ENCODE measurements around the gene MED15. TPM values are rescaled to one million over a fixed set of nuclear protein-coding genes. Genes with fewer than 3 reads are reported as not detected.
"Not testable (repeated sequence)": the region's sequence is repeated elsewhere in the genome, so short reads cannot be mapped to it uniquely, and the experiment has no call there.

MED15 gene
- polyA plus RNA-seq, 1 donor, result 52.4 TPM

DNA sequence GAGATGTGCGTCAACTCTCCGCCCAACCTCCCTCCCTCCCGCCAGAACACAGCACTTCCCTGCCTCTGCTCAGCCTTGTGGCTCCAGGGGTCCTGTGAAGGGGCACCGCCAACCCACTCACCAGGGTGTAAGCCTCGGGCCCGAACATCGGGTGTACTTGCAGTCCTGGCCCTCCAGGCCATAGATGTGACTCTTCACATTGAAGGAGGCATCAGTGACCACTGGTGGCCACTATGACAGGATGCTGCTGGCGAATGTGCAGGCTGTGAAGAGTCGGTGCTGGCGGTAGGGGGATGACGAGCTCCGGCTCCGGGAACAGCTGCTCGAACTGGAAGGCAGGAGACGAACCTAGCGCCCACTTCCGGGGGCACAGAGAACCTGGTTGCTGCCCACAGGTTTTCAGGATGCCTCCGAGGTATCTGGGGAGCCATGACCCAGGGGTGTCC, 97.4 kb downstream of the MED15 start:
- DNase-seq, result no peak

DNA sequence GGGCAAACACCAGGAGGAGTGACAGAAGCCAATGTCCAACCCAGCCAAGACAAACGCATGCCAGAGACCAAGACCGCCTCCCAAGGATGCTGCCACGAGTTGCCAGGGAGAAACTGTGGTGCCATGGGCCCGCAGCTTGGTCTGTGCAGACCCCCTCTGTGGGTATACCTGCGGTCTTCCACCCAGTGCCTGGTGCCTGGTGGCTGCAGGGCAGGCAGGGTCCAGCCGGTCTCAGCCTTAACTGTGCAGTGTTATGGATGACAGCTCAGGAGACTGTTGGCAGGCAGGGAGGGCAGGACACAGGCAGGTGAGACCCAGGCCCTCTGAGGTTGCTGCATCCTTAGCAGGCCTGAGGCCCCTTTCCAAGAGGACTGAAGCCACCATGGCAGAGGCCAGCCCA, 97.9 kb downstream of the MED15 start:
- no peak for DNase-seq

DNA sequence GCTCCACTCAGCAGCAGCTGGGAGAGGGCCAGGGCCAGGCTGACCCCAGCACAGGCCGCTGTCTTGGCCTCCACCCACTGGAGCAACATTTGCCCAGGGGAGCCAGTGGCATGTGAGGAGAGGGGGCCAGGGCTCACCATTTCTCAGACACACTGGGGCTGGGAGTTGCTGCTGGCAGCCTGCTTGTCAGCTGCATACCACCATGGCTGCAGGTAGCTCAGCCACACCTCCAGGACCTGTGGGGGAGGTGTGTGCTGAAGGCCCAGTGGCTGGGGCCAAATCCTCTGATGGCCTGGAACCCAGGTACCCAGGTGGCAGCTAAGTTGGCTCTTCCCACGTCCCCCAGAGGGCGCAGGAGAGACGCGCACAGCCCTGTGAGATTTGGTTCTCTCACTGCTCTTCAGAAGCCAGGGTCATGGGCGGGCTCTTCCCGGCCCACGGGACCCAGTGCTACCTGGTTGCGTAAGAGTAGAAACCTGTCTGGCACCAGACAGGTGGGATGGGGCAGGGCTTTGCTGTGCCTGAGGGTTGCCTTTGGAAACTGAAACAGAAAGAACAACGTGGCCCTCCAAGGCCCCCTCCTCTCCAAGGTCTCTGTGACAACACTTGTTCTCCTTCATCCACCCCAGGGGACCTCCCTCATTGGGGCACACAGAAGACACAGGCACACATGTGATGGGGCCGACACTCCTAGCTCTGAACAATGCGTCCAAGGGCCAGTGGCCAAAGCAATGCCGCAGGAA, 98.8 kb downstream of the MED15 start:
- no peak for DNase-seq

DNA sequence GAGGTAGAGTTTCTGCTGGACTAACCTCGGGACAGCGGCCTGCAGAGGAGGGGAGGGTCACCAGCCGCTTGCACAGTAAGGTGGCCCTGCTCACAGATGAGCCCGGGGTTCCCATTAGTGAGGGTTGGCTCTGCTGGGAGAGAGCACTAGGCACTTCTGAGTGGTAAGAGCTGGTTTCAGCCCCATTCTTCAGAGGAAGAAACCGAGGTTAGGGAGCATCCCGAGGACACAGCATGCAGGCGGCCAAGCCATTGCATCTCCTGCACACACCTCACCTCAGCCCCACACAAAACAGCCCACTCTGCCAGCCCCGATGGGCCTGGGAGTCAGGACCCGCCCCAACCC, 99.3 kb downstream of the MED15 start:
- no peak for DNase-seq

DNA sequence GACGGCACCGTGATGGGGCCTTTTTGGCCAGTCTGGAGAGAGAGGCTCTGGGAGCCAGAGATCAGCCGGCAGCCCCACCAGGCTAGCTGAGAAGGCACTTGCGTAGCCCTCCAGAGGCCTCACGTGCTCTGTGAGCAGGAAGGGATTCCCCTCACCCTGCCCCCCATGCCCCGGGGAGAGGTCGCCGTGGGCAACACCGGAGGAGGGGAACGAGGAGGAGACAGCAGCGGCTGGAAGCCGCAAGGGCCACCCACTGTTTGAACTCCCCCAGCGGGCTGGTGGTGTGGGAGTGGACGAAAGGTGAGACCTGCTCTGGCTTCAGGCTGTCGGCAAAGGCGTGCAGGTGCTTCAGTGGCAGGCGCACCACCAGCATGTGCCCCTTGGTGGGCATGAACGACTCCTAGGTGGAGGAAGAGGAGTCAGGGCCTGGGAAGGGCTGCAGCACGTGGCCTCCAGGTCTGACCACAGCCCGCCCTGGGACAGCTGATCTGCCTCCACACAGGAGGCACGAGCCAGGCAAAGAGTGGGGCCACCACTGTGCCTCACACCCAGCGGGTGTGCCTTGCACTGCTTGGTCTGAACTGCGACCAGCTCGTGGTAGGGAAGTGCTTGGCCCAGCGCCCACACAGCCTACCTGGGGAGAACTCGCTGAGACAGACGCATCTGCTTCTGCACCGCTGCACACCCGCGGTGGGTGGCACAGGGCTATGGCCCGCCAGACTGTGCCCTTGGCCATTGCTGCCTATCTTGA, 99.9 kb downstream of the MED15 start:
- DNase-seq, result no peak

DNA sequence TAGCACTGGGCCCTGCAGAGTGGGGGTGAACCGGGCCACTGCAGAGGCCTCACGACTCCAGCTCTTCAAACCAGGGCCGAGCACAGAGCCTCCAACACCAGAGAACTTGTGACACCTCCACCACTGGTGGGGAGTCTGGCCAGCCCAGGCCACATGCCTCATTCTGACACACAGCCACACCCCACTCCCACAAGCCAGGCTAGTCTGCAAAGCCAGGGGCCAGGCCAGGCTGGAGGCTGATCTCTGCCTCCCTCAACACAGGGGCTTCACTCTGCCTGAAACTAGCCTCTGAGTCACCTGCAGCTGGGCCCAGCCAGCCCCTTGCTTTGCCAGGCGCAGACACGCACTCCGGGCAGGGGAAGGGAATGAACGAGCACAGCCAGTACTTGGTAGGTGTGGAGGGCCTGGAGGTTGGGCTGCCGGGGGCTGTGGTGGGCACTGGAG, 102.9 kb downstream of the MED15 start:
- DNase-seq, result no peak

DNA sequence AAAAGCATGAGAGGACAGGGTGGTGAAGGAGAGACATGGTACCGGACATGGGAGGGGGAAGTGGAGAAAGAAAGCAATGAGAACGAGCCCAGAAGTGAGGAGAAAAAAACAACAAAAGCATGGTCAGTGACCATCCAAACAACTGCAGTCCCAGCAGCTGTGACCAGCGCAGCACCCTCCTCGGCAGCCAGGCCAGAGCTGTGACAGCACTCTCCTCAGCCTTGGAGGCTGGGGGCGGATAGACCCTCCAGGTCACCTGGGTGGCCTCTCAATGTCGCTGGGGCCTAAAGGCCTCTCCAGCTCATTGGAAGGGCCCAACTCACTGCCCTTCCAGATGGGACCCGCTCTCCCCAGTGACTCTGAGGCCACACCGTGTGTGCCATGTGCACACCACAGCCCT, 103.3 kb downstream of the MED15 start:
- DNase-seq, result no peak

DNA sequence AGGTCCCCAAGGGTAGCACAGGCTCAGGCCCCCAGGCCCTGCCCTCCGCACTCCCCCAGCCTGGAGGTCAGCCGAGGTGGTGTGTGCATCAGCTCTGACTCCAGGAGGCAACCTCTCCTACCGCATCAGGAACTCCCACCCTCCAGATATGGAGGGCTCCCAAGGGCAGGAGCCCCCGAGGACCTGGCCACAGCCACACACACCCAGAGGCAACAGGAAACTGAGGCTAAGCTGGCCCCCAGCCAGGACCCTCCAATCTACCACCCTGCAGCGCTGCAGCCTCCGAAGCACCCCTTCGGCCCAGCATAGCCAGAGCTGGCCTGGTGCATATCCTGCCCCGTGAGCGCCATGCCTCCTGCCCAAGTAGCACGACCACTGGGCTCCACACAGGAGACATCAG, 104.0 kb downstream of the MED15 start:
- DNase-seq, result no peak

DNA sequence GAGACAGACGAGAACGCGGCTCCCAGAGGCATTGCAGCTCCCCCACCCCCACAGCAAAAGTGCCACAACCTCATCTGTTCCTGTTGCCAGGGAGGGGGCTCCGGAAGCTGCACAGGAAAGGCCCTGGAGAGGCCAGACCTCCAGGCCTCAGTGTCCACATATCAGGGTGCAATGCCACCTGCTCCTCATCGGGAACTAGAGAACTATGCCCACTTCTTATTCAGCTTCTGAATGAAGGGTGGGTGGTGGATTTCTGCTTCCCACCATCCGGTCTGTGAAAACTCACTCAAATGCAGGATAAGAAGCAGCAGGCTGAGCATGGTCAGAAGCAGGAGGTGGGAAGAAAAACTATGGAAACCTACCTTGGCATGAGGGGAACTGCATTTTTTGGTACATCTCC, 105.9 kb downstream of the MED15 start:
- no peak for DNase-seq

DNA sequence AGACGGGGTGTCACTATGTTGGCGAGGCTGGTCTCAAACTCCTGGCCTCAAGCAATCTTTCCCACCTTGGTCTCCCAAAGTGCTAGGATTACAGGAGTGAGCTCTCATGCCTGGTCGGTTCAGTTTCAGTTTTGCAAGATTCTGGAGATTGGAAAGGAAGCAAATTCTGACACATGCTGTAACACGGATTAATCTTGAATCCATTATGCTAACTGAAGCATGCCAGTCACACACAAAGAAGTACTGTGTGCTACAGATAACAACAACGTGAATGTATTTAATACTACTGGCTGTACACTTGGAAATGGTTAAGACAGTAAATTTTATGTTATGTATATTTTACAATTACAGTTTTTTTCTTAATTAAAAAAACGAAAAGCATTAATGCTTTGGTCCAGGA, 107.6 kb downstream of the MED15 start:
- no peak for DNase-seq

DNA sequence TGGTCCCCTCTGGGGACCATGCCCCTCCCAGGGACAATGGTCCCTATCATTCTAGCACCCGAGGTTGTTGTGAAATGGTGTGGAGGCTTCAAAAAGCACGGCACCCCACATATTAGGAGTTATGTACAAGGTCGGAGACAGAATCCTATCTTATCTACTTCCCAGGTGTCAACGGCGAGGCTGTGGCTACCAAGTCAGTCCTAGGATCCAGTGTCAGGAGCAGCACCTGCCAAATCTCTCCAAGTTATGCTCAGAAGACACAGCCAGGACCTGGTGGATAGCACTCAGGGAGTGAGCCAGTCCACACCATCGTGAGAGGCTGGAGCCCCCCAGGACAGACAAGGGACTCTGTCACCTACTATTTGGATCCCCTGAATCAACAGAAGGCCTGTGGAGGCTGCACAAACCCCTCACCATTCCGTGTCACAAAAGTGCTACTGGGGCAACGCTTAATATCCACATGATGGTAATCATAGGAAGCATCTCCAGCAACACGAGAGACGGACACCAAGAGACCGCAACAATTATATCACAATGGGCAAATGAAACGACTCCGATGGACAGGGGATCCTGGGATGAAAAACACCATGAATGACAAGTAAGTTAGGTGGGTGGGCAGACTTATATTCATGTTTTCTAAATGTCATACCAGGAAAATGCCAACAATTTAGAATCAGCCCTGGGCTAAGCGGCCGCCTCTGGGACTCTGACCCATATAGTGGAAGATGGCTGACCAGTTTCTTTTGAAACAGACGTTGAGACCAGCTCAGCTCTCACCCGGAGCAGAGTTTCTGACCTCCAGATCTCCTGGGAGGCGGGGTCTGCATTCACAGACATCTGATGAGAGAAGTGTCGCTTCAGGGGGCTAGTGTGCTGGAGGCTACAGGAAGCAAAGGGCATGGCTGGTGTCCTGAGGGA, 108.4 kb downstream of the MED15 start:
- no peak for DNase-seq

DNA sequence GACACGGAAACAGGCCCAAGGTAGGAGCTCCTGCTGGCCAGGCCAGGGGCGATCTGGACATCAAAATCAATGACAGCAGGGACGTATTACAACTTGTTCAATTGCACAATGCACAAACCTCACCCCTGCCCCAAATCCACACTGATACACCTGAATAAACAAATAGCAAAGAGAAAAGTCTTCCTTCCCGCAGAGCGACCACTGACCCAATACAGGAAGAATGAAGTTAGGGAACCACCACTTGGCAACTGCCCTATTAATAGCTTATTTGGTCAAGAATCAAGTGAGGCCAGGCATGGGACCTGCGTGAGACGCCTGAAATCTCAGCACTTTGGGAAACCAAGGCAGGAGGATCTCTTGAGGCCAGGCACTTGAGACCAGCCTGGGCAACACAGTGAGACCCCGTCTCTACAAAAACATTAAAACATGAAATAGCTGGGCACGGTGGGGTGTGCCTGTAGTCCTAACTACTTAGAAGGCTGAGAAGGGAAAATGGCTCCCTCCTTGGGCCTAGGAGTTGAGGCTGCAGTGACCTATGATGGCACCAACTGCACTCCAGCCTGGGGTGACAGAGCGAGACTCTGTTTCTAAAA, 109.1 kb downstream of the MED15 start:
- DNase-seq, result no peak

DNA sequence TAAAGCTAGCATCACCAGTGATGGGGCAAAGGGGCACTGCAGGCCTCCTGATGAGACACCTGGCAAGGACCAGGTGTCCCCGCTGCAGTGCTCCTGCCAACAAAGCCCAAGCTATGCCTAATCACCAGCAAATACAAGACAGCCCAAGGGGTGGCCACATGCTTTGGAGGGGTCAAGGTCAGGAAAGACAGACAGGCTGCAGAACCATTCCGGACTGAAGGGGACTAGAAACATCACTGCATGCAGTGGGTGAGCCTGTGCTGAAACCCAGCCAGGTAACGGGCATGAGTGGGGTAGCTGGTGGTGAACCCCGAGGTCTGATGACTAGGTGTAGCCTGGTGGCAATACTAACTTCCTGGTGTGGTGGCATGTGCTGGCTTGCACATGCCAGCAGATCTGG, 111.1 kb downstream of the MED15 start:
- DNase-seq, result no peak

DNA sequence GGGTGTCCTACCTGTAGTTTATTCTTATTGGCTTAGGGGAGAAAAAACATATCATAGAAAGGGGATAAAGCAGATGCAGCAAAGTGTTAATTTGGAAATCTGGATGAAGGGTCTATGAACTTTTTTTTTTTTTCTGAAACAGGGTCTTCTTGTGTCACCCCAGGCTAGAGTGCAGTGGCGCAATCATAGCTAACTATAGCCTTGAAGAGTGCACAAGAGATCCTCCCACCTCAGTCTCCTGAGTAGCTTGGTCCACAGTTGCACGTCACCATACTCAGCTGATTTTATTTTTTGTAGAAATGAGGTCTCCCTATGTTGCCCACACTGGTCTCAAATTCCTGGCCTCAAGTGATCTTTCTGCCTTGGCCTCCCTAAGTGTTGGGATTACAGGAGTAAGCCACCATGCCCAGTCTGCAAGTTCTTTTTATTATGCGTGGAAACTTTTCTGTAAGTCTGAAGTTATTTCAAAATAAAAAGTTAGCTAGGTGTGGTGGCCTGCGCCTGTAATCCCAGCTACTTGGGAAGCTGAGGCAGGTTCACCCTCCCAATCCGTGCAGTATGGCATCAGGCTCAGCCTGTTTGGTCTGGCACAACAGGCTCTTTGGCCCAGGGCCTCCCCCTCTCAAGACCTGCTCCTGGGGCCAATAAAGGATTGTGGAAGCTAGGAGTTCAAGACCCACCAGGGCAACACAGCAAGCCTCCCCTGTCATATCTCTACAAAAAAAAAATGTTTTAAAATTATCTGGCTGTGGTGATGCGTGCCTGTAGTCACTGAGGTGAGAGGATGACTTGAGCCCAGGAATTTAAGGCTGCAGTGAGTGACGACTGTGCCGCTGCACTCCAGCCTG, 111.9 kb downstream of the MED15 start:
- no peak for DNase-seq

DNA sequence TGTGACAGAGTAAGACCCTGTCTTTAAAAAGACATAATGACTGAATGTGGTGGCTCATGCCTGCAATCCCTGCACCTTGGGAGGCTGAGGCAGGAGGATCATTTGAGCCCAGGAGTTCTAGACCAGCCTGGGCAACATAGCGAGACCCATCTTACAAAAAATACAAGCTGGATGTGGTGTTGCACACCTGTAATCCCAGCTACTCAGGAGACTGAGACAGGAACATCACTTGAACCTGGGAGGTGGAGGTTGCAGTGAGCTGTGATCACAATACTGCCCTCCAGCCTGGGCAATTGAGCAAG, 112.4 kb downstream of the MED15 start:
- DNase-seq, result not testable (repeated sequence)

DNA sequence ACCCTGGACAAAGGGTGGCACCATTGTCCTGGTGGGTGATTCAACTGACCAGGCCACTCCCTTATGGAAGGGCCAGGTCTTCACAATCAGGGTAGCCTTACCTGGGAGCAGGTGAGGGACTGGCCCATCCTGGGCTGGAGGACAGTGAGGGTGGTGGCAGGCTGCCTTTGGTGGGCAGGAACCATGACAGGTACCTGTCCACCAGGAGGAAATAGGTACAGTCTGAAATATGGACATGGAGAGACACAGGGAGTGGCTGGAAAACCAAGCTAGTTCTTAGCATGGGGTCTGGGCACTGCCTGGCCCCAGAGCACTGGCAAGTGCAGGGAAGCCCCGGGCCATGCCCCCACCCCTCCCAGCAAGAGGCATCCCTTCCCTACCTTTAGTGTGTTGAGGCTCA, 113.8 kb downstream of the MED15 start:
- no peak for DNase-seq

DNA sequence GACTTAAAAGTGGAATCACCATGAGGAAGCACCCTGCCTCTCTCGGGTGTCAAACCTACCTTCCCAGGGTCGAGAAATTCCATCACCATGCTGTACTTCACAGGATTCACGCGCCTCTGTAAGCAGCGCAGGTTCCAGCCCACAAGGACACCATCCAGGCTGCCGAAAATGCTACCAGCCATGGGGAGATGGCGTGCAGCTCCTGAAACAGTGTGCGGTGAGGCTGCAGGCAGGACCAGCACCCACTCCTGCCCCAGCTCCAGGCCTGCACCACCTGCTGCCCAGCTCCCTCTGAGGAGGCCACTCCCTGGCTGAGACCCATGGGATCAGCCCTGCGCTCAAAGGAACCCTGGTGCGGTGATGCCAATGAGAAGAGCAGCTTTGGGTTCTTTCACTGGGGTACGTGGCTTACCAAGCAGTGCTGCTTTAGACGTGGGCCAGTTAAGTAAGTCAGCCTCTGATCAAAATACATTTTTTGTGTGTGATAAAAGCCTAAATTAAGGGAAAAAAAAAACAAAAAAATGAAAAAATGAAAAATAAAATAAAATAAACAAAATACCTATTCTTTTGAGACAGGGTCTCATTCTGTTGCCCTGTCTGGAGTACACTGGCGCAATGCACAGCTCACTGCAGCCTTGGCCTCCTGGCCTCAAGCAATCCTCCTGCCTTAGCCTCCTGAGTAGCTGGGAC, 115.4 kb downstream of the MED15 start:
- no peak for DNase-seq

DNA sequence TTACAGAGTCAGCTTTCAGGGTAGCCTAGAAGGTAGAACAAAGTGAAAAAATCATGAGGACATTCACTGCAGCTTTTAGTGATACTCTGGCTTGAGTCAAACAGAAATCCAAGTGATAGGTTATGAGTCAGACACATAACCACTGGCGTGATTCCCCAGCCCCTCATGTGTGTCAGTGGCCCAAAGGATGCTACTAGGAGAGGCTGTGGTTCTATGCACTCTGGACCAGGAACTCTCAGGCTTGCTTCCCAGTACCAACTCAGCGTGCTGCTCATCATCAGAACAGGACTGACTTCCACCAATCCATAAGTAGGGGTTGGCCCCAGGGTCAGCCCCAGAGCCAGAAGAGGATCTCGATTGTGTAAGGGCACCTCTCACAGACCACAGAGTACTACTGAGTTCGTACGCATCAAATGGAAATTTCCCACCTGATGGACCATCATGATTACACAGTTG, 116.8 kb downstream of the MED15 start:
- no peak for DNase-seq

DNA sequence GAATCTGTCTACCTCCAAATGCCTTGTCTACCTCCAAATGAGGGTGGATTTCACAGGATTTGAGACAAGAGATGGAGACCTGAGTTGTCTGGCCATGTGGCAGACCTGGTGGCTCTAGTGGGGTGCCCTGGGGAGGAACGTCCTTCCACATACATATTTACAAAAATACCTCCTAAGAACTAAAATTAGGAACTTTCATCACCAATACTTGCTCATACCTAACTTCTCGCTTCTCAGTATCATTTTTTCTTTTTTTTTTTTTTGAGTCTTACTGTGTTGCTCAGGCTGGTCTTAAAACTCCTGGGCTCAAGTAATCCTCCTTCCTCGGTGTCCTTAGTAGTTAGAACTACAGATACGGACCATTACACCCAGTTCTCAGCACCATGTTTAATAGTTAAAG, 117.9 kb downstream of the MED15 start:
- no peak for DNase-seq

DNA sequence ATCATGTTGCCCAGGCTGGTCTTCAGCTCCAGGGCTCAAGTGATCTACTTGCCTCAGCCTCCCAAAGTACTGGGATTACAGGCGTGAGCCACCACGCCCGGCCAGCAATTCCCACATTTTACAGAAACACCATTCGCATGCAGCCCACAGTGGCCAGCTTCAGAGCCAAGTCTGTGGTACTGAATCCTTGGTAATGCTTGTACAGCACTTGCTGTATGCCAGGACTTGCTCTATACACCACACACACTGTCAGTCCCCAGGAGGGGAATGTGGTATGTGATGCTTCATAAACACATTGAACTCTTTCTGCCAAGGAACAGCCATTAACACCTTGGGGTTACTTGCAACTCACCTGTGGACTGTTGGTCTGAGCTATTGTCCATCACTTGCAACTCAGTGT, 119.4 kb downstream of the MED15 start:
- no peak for DNase-seq

DNA sequence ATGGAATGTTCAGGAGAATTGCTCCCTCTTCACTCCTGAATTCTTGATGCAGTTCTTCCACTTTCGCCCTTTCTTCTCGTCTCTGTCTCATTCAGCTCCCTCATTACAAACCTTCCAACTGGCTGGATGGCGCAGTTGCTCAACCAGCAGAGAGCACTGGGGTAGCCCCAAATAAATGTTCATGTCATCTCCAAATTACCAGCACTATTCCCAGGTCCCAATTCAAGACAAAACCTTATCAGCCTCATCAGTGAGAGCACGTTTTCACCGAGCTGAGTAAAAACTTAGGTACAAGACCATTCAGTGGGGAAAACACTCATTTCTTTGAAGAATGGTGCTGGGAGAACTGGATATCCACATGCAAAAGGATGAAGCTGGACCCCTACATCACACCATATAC, 120.0 kb downstream of the MED15 start:
- DNase-seq, result no peak
